ENCODE data around the gene CHRNA7.

Gene CHRNA7

DNA sequence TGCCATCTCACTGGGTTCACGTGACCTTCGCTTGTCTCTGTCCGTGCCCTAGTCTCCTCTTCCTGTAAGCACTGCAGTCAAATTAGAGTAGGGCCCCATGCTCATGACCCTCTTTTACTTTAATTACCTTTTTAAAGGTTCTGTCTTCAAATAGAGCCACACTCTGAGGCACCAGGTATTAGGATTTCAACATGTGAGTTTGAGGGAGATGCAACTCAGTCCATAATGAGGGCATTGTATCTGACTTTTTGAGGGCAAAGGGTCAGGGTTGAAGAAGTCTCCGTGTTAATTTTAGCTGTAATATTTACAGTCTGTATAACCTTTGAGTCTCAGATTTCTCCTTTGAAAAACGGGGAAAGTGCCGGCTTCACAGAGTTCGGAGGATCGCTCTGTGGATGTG lies 82.9 kb downstream of the CHRNA7 start:
- Histone ChIP-seq H2BK5ac (ENCODE audit: low read depth, low read length, poor library complexity) (no peak overlapping the region), H3K79me2 (ENCODE audit: control insufficient read depth, insufficient read depth, low read length, poor library complexity) (no peaks in the 10 kb centered on the region), H3K18ac (ENCODE audit: low read length) (no peak overlapping the region), H2AFZ (ENCODE audit: insufficient read depth, low read length, poor library complexity) (no peak overlapping the region), H4K91ac (ENCODE audit: low read depth, low read length) (no peak overlapping the region), H4K8ac (ENCODE audit: low read depth, low read length) (no peak overlapping the region), H3K9ac (ENCODE audit: low read length) (no peak overlapping the region), H3K79me1 (ENCODE audit: low read length) (no peaks in the 10 kb centered on the region), H3K4ac (ENCODE audit: low read depth, low read length) (no peak overlapping the region), H3K14ac (ENCODE audit: low read length) (no peak overlapping the region), H3K23ac (ENCODE audit: low read length) (no peak overlapping the region), H3K27me3 (ENCODE audit: insufficient read depth, low read length) (no peaks in the 10 kb centered on the region), H2AK5ac (ENCODE audit: low read length) (no peak overlapping the region), H3K36me3 (ENCODE audit: control insufficient read depth in 1 of 2, insufficient read depth in 2 of 2, low read length in 2 of 2) (no peaks in the 10 kb centered on the region), H2BK12ac (ENCODE audit: low read length) (no peak overlapping the region), H3K27ac (ENCODE audit: low read depth, low read length) (no peak overlapping the region), H3K9me3 (ENCODE audit: insufficient read depth, low read depth, low read length) (no peaks in the 10 kb centered on the region), H3K4me1 (ENCODE audit: control insufficient read depth in 1 of 2, insufficient read depth in 2 of 2, low read length in 2 of 2) (no peaks in the 10 kb centered on the region), H2BK120ac (ENCODE audit: insufficient read depth, low read length, poor library complexity) (no peak overlapping the region), H4K12ac (ENCODE audit: low read depth, low read length) (no peak overlapping the region), H3K4me2 (ENCODE audit: low read length) (no peak overlapping the region), H3K4me3 (ENCODE audit: low read depth, low read length) (no peak overlapping the region)
- WGBS (ENCODE audit: extremely low coverage, insufficient coverage, insufficient read length): no CpG with 5 or more reads among the region's 8 CpGs
- DNase-seq: no peak

- Histone ChIP-seq H2BK12ac (ENCODE audit: low read length) (no peak overlapping the region), H3K27ac (ENCODE audit: low read depth, low read length) (no peak overlapping the region), H3K9ac (ENCODE audit: low read length) (no peak overlapping the region), H2AFZ (ENCODE audit: insufficient read depth, low read length, poor library complexity) (no peak overlapping the region), H4K8ac (ENCODE audit: low read depth, low read length) (no peak overlapping the region), H2BK5ac (ENCODE audit: low read depth, low read length, poor library complexity) (no peak overlapping the region), H3K9me3 (ENCODE audit: insufficient read depth, low read depth, low read length) (no peaks in the 10 kb centered on the region), H3K4me1 (ENCODE audit: control insufficient read depth in 1 of 2, insufficient read depth in 2 of 2, low read length in 2 of 2) (peaks cover 6 to 7% of the 10 kb centered on the region in 2 experiments), H3K4ac (ENCODE audit: low read depth, low read length) (no peak overlapping the region), H3K27me3 (ENCODE audit: insufficient read depth, low read length) (no peaks in the 10 kb centered on the region), H3K36me3 (ENCODE audit: control insufficient read depth in 1 of 2, insufficient read depth in 2 of 2, low read length in 2 of 2) (no peaks in the 10 kb centered on the region), H4K91ac (ENCODE audit: low read depth, low read length) (no peak overlapping the region), H3K79me1 (ENCODE audit: low read length) (no peaks in the 10 kb centered on the region), H2BK120ac (ENCODE audit: insufficient read depth, low read length, poor library complexity) (no peak overlapping the region), H4K12ac (ENCODE audit: low read depth, low read length) (no peak overlapping the region), H3K4me3 (ENCODE audit: low read depth, low read length) (no peak overlapping the region), H3K14ac (ENCODE audit: low read length) (no peak overlapping the region), H2AK5ac (ENCODE audit: low read length) (no peak overlapping the region), H3K79me2 (ENCODE audit: control insufficient read depth, insufficient read depth, low read length, poor library complexity) (peaks cover 2% of the 10 kb centered on the region), H3K4me2 (ENCODE audit: low read length) (no peak overlapping the region), H3K18ac (ENCODE audit: low read length) (no peak overlapping the region), H3K23ac (ENCODE audit: low read length) (no peak overlapping the region)
- no CpG with 5 or more reads among the region's 4 CpGs for WGBS (ENCODE audit: extremely low coverage, insufficient coverage, insufficient read length)
- no peak for DNase-seq
These were observed 86.8 kb downstream of the CHRNA7 start for GRCh38 chr15:32117122-32117521.

GRCh38 chr15:32119286-32119685 lies 89.0 kb downstream of the CHRNA7 start:
- Histone ChIP-seq H3K18ac (ENCODE audit: low read length) (no peak overlapping the region), H2AK5ac (ENCODE audit: low read length) (no peak overlapping the region), H2BK5ac (ENCODE audit: low read depth, low read length, poor library complexity) (no peak overlapping the region), H3K27me3 (ENCODE audit: insufficient read depth, low read length) (no peaks in the 10 kb centered on the region), H3K79me2 (ENCODE audit: control insufficient read depth, insufficient read depth, low read length, poor library complexity) (peaks cover 2% of the 10 kb centered on the region), H3K36me3 (ENCODE audit: control insufficient read depth in 1 of 2, insufficient read depth in 2 of 2, low read length in 2 of 2) (no peaks in the 10 kb centered on the region), H3K4me3 (ENCODE audit: low read depth, low read length) (no peak overlapping the region), H3K9me3 (ENCODE audit: insufficient read depth, low read depth, low read length) (no peaks in the 10 kb centered on the region), H3K23ac (ENCODE audit: low read length) (no peak overlapping the region), H2BK120ac (ENCODE audit: insufficient read depth, low read length, poor library complexity) (no peak overlapping the region), H3K4me1 (ENCODE audit: control insufficient read depth in 1 of 2, insufficient read depth in 2 of 2, low read length in 2 of 2) (peaks cover 6 to 7% of the 10 kb centered on the region in 2 experiments), H3K27ac (ENCODE audit: low read depth, low read length) (no peak overlapping the region), H3K4ac (ENCODE audit: low read depth, low read length) (no peak overlapping the region), H4K91ac (ENCODE audit: low read depth, low read length) (no peak overlapping the region), H3K9ac (ENCODE audit: low read length) (no peak overlapping the region), H4K12ac (ENCODE audit: low read depth, low read length) (no peak overlapping the region), H4K8ac (ENCODE audit: low read depth, low read length) (no peak overlapping the region), H2AFZ (ENCODE audit: insufficient read depth, low read length, poor library complexity) (no peak overlapping the region), H3K4me2 (ENCODE audit: low read length) (no peak overlapping the region), H3K14ac (ENCODE audit: low read length) (no peak overlapping the region), H2BK12ac (ENCODE audit: low read length) (no peak overlapping the region), H3K79me1 (ENCODE audit: low read length) (no peaks in the 10 kb centered on the region)
- no CpG with 5 or more reads among the region's 3 CpGs for WGBS (ENCODE audit: extremely low coverage, insufficient coverage, insufficient read length)
- DNase-seq: no peak

- peaks cover 2% of the 10 kb centered on the region for H3K79me2 ChIP-seq (ENCODE audit: control insufficient read depth, insufficient read depth, low read length, poor library complexity)
- H3K4me2 ChIP-seq (ENCODE audit: low read length): no peak overlapping the region
- H3K14ac ChIP-seq (ENCODE audit: low read length): no peak overlapping the region
- DNase-seq: no peak
- WGBS (ENCODE audit: extremely low coverage, insufficient coverage, insufficient read length): no CpG with 5 or more reads among the region's 12 CpGs
- H3K36me3 ChIP-seq (ENCODE audit: control insufficient read depth in 1 of 2, insufficient read depth in 2 of 2, low read length in 2 of 2): no peaks in the 10 kb centered on the region
- no peak overlapping the region for H2BK12ac ChIP-seq (ENCODE audit: low read length)
- H3K9me3 ChIP-seq (ENCODE audit: insufficient read depth, low read depth, low read length): no peaks in the 10 kb centered on the region
- H3K4me1 ChIP-seq (ENCODE audit: control insufficient read depth in 1 of 2, insufficient read depth in 2 of 2, low read length in 2 of 2): peaks cover 6 to 7% of the 10 kb centered on the region in 2 experiments
- H2BK5ac ChIP-seq (ENCODE audit: low read depth, low read length, poor library complexity): no peak overlapping the region
- no peak overlapping the region for H2BK120ac ChIP-seq (ENCODE audit: insufficient read depth, low read length, poor library complexity)
- H2AFZ ChIP-seq (ENCODE audit: insufficient read depth, low read length, poor library complexity): no peak overlapping the region
- no peak overlapping the region for H4K12ac ChIP-seq (ENCODE audit: low read depth, low read length)
- no peak overlapping the region for H4K91ac ChIP-seq (ENCODE audit: low read depth, low read length)
- H3K79me1 ChIP-seq (ENCODE audit: low read length): no peaks in the 10 kb centered on the region
- no peak overlapping the region for H3K9ac ChIP-seq (ENCODE audit: low read length)
- H4K8ac ChIP-seq (ENCODE audit: low read depth, low read length): no peak overlapping the region
- H2AK5ac ChIP-seq (ENCODE audit: low read length): no peak overlapping the region
- H3K4me3 ChIP-seq (ENCODE audit: low read depth, low read length): no peak overlapping the region
- no peak overlapping the region for H3K18ac ChIP-seq (ENCODE audit: low read length)
- H3K4ac ChIP-seq (ENCODE audit: low read depth, low read length): no peak overlapping the region
- H3K27me3 ChIP-seq (ENCODE audit: insufficient read depth, low read length): no peaks in the 10 kb centered on the region
- H3K23ac ChIP-seq (ENCODE audit: low read length): no peak overlapping the region
- H3K27ac ChIP-seq (ENCODE audit: low read depth, low read length): no peak overlapping the region
These were observed 89.5 kb downstream of the CHRNA7 start for GRCh38 chr15:32119694-32120330.

All from trophoblast cell (in vitro differentiated cells and primary cell).